Hepatocyte (in vitro differentiated cells): ENCODE results near the gene NSUN6. TPM values are rescaled to one million over a fixed set of nuclear protein-coding genes. Genes with fewer than 3 reads are reported as not detected.

ENCODE experiments used
- DNase-seq: peaks from one replicate; pipeline ENCODE4 v3.0.0-alpha.2; 2016; ENCODE audit warnings: low spot score
- H2AFZ ChIP-seq: fragments of 200-600 bp; sonication (generic); 2 replicates; pipeline ENCODE4 v1.6.0; 2016; ENCODE audit warnings: antibody characterized with exemption, mild to moderate bottlenecking
- H3K27ac ChIP-seq: fragments of 200-600 bp; sonication (generic); 2 replicates; pipeline ENCODE4 v1.5.1; 2016; ENCODE audit warnings: mild to moderate bottlenecking
- H3K27me3 ChIP-seq: fragments of 200-600 bp; sonication (generic); 2 replicates; pipeline ENCODE4 v1.6.1; 2016
- H3K36me3 ChIP-seq: fragments of 200-600 bp; sonication (generic); replicated peaks from 2 replicates; pipeline ENCODE4 v1.5.1; 2016; ENCODE audit warnings: low read depth; ENCODE audit not compliant: insufficient read depth
- H3K4me1 ChIP-seq: fragments of 200-600 bp; sonication (generic); 2 replicates; pipeline ENCODE4 v1.5.1; 2016; ENCODE audit warnings: mild to moderate bottlenecking, moderate library complexity; ENCODE audit not compliant: insufficient read depth
- H3K4me2 ChIP-seq: fragments of 200-600 bp; sonication (generic); 2 replicates; pipeline ENCODE4 v1.6.0; 2016
- H3K4me3 ChIP-seq: fragments of 200-600 bp; sonication (generic); 2 replicates; pipeline ENCODE4 v1.5.1; 2016; ENCODE audit warnings: mild to moderate bottlenecking
- H3K79me2 ChIP-seq: fragments of 200-600 bp; sonication (generic); 2 replicates; pipeline ENCODE4 v1.6.0; 2017; ENCODE audit warnings: mild to moderate bottlenecking
- H3K9me2 ChIP-seq: fragments of 200-600 bp; sonication (generic); replicated peaks from 2 replicates; pipeline ENCODE4 v1.6.0; 2017; ENCODE audit warnings: mild to moderate bottlenecking; ENCODE audit not compliant: insufficient read depth
- H3K9me3 ChIP-seq: fragments of 200-600 bp; sonication (generic); 2 replicates; pipeline ENCODE4 v1.5.1; 2016; ENCODE audit warnings: low read depth, mild to moderate bottlenecking
- H4K20me1 ChIP-seq: fragments of 200-600 bp; sonication (generic); 2 replicates; pipeline ENCODE4 v1.6.0; 2016; ENCODE audit warnings: mild to moderate bottlenecking; ENCODE audit not compliant: insufficient read depth, poor library complexity, severe bottlenecking
- EZH2 ChIP-seq: fragments of 200-600 bp; sonication (generic); IDR thresholded peaks from 2 replicates; pipeline ENCODE4 v1.6.1; 2016; ENCODE audit warnings: antibody characterized with exemption, mild to moderate bottlenecking, borderline replicate concordance
- EZH2phosphoT487 ChIP-seq: fragments of 200-600 bp; sonication (generic); IDR thresholded peaks from one replicate; pipeline ENCODE4 v1.6.1; 2018; ENCODE audit warnings: antibody characterized with exemption, mild to moderate bottlenecking, low read depth, moderate library complexity; ENCODE audit not compliant: unreplicated experiment, severe bottlenecking
- WGBS: methylation state at CpG from one replicate; pipeline ENCODE4 v1.1.6; 2016; ENCODE audit warnings: low lambda C conversion rate; ENCODE audit errors: missing lambda C conversion rate; 5-methylcytosine and 5-hydroxymethylcytosine counted together
- polyA plus RNA-seq: library from polyadenylated mRNA; unstranded; fragments of >200 nt; fragmentation: Nextera tagmentation; extraction: Ambion mirVana; gene quantifications from 2 replicates; pipeline ENCODE4 v1.2.1, GENCODE V29; 2016
- total RNA-seq: library from RNA; depleted of rRNA; stranded (reverse); fragments of >200 nt; gene quantifications from 2 replicates; pipeline ENCODE4 v1.2.3, GENCODE V29; 2014
- TF ChIP-seq, protein P1 (sequence below): fragments of 200-600 bp; sonication (generic); IDR thresholded peaks from 2 replicates; pipeline ENCODE4 v1.5.1; 2016; ENCODE audit warnings: antibody characterized with exemption, mild to moderate bottlenecking; ENCODE audit not compliant: poor library complexity

NSUN6 gene
- total and polyA plus RNA-seq, 2 experiments from 2014 or later = 12.2 to 14.6 TPM

GRCh38 chr10:18500576-18500975, 150.8 kb downstream of the NSUN6 start:
- no peaks in the 10 kb centered on the region for H3K27me3 ChIP-seq
- H2AFZ ChIP-seq = no peak overlapping the region
- DNase-seq = no peak
- TF ChIP-seq, protein P1, sequence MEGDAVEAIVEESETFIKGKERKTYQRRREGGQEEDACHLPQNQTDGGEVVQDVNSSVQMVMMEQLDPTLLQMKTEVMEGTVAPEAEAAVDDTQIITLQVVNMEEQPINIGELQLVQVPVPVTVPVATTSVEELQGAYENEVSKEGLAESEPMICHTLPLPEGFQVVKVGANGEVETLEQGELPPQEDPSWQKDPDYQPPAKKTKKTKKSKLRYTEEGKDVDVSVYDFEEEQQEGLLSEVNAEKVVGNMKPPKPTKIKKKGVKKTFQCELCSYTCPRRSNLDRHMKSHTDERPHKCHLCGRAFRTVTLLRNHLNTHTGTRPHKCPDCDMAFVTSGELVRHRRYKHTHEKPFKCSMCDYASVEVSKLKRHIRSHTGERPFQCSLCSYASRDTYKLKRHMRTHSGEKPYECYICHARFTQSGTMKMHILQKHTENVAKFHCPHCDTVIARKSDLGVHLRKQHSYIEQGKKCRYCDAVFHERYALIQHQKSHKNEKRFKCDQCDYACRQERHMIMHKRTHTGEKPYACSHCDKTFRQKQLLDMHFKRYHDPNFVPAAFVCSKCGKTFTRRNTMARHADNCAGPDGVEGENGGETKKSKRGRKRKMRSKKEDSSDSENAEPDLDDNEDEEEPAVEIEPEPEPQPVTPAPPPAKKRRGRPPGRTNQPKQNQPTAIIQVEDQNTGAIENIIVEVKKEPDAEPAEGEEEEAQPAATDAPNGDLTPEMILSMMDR = no peak
- TF ChIP-seq EZH2phosphoT487 = no peak
- TF ChIP-seq EZH2 = no peak
- WGBS = 91% methylated on average over 7 of the region's 7 CpGs
- H3K9me3 ChIP-seq = no peaks in the 10 kb centered on the region
- no peaks in the 10 kb centered on the region for H3K9me2 ChIP-seq
- H3K27ac ChIP-seq = no peak overlapping the region
- no peak overlapping the region for H3K4me3 ChIP-seq
- H3K36me3 ChIP-seq = no peaks in the 10 kb centered on the region
- H3K4me1 ChIP-seq = no peaks in the 10 kb centered on the region
- no peak overlapping the region for H3K4me2 ChIP-seq
- no peaks in the 10 kb centered on the region for H4K20me1 ChIP-seq
- H3K79me2 ChIP-seq = no peaks in the 10 kb centered on the region

GRCh38 chr10:18498998-18499397, 152.4 kb downstream of the NSUN6 start:
- 87% methylated on average over 4 of the region's 4 CpGs for WGBS
- no peaks in the 10 kb centered on the region for H3K9me2 ChIP-seq
- H3K4me1 ChIP-seq = no peaks in the 10 kb centered on the region
- H3K4me3 ChIP-seq = no peak overlapping the region
- H4K20me1 ChIP-seq = no peaks in the 10 kb centered on the region
- TF ChIP-seq EZH2phosphoT487 (no peak), EZH2 (no peak)
- TF ChIP-seq, protein P1 = no peak
- H3K27me3 ChIP-seq = no peaks in the 10 kb centered on the region
- no peaks in the 10 kb centered on the region for H3K9me3 ChIP-seq
- no peaks in the 10 kb centered on the region for H3K36me3 ChIP-seq
- no peak overlapping the region for H3K27ac ChIP-seq
- H3K79me2 ChIP-seq = no peaks in the 10 kb centered on the region
- DNase-seq = no peak
- no peak overlapping the region for H3K4me2 ChIP-seq
- H2AFZ ChIP-seq = no peak overlapping the region

- WGBS = 88% methylated on average over 8 of the region's 8 CpGs
- H2AFZ ChIP-seq = no peak overlapping the region
- no peak for DNase-seq
- H3K27me3 ChIP-seq = no peaks in the 10 kb centered on the region
- H3K27ac ChIP-seq = no peak overlapping the region
- no peaks in the 10 kb centered on the region for H3K9me3 ChIP-seq
- H3K9me2 ChIP-seq = no peaks in the 10 kb centered on the region
- H3K79me2 ChIP-seq = no peaks in the 10 kb centered on the region
- no peaks in the 10 kb centered on the region for H3K36me3 ChIP-seq
- no peaks in the 10 kb centered on the region for H3K4me1 ChIP-seq
- TF ChIP-seq, protein P1 = no peak
- TF ChIP-seq EZH2phosphoT487 (no peak), EZH2 (no peak)
- no peaks in the 10 kb centered on the region for H4K20me1 ChIP-seq
- H3K4me3 ChIP-seq = no peak overlapping the region
- no peak overlapping the region for H3K4me2 ChIP-seq
Measured at GRCh38 chr10:18497806-18498369, 153.5 kb downstream of the NSUN6 start.

Other genes starting within 250 kb of the NSUN6 start
- 90.5 and 95.2 TPM in 2 replicates for gene ARL5B, start 7.8 kb upstream of the NSUN6 start, total RNA-seq
- 20.5 and 21.5 TPM in 2 replicates for gene ARL5B, start 7.8 kb upstream of the NSUN6 start, polyA plus RNA-seq